PFSK-1 (cell line): Measurements from ENCODE around the gene PIGZ.

Source experiments
- POLR2AphosphoS5 ChIP-seq: IDR thresholded peaks from 2 replicates; pipeline ENCODE4 v1.6.1; 2012; ENCODE audit warnings: low read depth, mild to moderate bottlenecking, control low read depth, low read length, moderate library complexity
- SIN3A ChIP-seq: IDR thresholded peaks from 2 replicates; pipeline ENCODE4 v1.6.1; 2012; ENCODE audit warnings: mild to moderate bottlenecking, low read length, moderate library complexity, borderline replicate concordance; ENCODE audit not compliant: insufficient read depth
- TAF1 ChIP-seq: IDR thresholded peaks from 2 replicates; pipeline ENCODE4 v1.6.1; 2012; ENCODE audit warnings: low read length, control low read depth, borderline replicate concordance; ENCODE audit not compliant: insufficient read depth
- TF ChIP-seq, protein P1 (sequence below), 2 experiments: IDR thresholded peaks; 2 replicates each; pipeline versions ENCODE4 v1.6.1 to v1.8.0; 2011 to 2012; ENCODE audit warnings: low read depth in 2 of 2, low read length in 2 of 2, control low read depth in 1 of 2, inconsistent platforms in 1 of 2, mild to moderate bottlenecking in 1 of 2, moderate library complexity in 1 of 2; ENCODE audit not compliant: insufficient read depth in 1 of 2

DNA sequence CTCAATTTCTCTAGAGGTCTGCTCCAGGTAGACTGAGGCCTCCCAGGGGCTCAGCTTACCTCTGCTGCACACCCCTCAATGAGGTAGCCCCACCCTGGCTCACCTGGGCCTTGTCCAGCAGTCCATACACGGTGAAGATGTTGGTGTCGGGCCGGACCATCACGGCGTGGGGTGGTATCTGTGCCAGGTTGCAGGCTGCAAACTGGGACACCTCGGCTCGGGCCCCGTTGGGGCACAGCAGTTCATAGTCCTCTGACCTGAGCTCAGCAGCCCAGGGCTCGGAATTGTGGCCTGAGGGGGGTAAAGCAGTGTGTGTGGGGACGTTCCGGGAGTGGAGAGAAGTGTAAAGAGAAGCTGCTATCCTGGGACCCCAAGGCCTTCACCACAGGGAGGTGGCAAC is 37.8 kb upstream of the PIGZ start:
- no peak for TF ChIP-seq TAF1
- TF ChIP-seq, protein P1, sequence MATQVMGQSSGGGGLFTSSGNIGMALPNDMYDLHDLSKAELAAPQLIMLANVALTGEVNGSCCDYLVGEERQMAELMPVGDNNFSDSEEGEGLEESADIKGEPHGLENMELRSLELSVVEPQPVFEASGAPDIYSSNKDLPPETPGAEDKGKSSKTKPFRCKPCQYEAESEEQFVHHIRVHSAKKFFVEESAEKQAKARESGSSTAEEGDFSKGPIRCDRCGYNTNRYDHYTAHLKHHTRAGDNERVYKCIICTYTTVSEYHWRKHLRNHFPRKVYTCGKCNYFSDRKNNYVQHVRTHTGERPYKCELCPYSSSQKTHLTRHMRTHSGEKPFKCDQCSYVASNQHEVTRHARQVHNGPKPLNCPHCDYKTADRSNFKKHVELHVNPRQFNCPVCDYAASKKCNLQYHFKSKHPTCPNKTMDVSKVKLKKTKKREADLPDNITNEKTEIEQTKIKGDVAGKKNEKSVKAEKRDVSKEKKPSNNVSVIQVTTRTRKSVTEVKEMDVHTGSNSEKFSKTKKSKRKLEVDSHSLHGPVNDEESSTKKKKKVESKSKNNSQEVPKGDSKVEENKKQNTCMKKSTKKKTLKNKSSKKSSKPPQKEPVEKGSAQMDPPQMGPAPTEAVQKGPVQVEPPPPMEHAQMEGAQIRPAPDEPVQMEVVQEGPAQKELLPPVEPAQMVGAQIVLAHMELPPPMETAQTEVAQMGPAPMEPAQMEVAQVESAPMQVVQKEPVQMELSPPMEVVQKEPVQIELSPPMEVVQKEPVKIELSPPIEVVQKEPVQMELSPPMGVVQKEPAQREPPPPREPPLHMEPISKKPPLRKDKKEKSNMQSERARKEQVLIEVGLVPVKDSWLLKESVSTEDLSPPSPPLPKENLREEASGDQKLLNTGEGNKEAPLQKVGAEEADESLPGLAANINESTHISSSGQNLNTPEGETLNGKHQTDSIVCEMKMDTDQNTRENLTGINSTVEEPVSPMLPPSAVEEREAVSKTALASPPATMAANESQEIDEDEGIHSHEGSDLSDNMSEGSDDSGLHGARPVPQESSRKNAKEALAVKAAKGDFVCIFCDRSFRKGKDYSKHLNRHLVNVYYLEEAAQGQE (IDR thresholded peaks at IDR 0.05; ENCODE audit: insufficient read depth in 1 of 2, low read depth in 2 of 2, low read length in 2 of 2) = no peak
- no peak for TF ChIP-seq POLR2AphosphoS5
- no peak for TF ChIP-seq SIN3A
